WTC11 (cell line): ENCODE results near the gene DNAJC17. TPM values are rescaled to one million over a fixed set of nuclear protein-coding genes. Genes with fewer than 3 reads are reported as not detected.

Source experiments
- ATAC-seq: fragments of 200-7000 bp; cut with Tn5 transposase; 2 replicates; pipeline ENCODE4 v1.10.0; 2021; ENCODE audit warnings: mild to moderate bottlenecking, moderate library complexity
- CTCF ChIA-PET: fragments of 300-600 bp; sonication (Branson Sonifier 250); formaldehyde crosslinking; loops from one replicate; lab custom pipeline; 2021; ENCODE audit warnings: antibody characterized with exemption; lab: Charles Lee
- POLR2A ChIA-PET: fragments of 350-600 bp; sonication (Branson Sonifier 250); formaldehyde crosslinking; loops from one replicate; lab custom pipeline; 2021; ENCODE audit warnings: antibody characterized with exemption; lab: Charles Lee
- DNase-seq: peaks from one replicate; pipeline ENCODE4 v3.0.0; 2021; ENCODE audit warnings: low spot score
- H3K27ac Mint-ChIP-seq: 2 replicates; pipeline ENCODE4 v1.8.0; 2021; ENCODE audit warnings: mixed read lengths
- H3K27me3 Mint-ChIP-seq: 2 replicates; pipeline ENCODE4 v1.8.0; 2021; ENCODE audit warnings: low read depth, mild to moderate bottlenecking, moderate library complexity, mixed read lengths
- H3K36me3 Mint-ChIP-seq: 2 replicates; pipeline ENCODE4 v1.8.0; 2021; ENCODE audit warnings: mixed read lengths
- H3K4me1 Mint-ChIP-seq: 2 replicates; pipeline ENCODE4 v1.8.0; 2022; ENCODE audit warnings: mixed read lengths
- H3K4me3 Mint-ChIP-seq: 2 replicates; pipeline ENCODE4 v1.8.0; 2021; ENCODE audit warnings: mild to moderate bottlenecking, moderate library complexity, mixed read lengths
- H3K9me3 Mint-ChIP-seq: 2 replicates; pipeline ENCODE4 v1.8.0; 2021; ENCODE audit warnings: mixed read lengths
- ATF2 ChIP-seq: sonication (generic); formaldehyde crosslinking; IDR thresholded peaks from 2 replicates; pipeline ENCODE4 v1.8.1; 2022; ENCODE audit warnings: low read depth, missing genetic modification reagents, borderline replicate concordance
- CBFB ChIP-seq: sonication (generic); formaldehyde crosslinking; IDR thresholded peaks from 2 replicates; pipeline ENCODE4 v1.8.1; 2022; ENCODE audit warnings: mild to moderate bottlenecking, low read depth, missing genetic modification reagents
- CDX4 ChIP-seq: fragments of 250-450 bp; sonication (Bioruptor Pico); IDR thresholded peaks from 2 replicates; pipeline ENCODE4 v1.9.0; 2021; ENCODE audit warnings: moderate library complexity, mild to moderate bottlenecking, inconsistent platforms, borderline replicate concordance
- FOXK1 ChIP-seq: sonication (generic); formaldehyde crosslinking; IDR thresholded peaks from 2 replicates; pipeline ENCODE4 v1.8.0; 2022; ENCODE audit warnings: mild to moderate bottlenecking, moderate library complexity, missing genetic modification reagents
- FOXP1 ChIP-seq: sonication (generic); formaldehyde crosslinking; IDR thresholded peaks from 2 replicates; pipeline ENCODE4 v1.8.0; 2022; ENCODE audit warnings: missing genetic modification reagents, mild to moderate bottlenecking, moderate library complexity, borderline replicate concordance
- GABPB1 ChIP-seq: sonication (generic); formaldehyde crosslinking; IDR thresholded peaks from 2 replicates; pipeline ENCODE4 v1.8.1; 2023; ENCODE audit warnings: mild to moderate bottlenecking, missing genetic modification reagents
- IRF2 ChIP-seq: sonication (generic); formaldehyde crosslinking; IDR thresholded peaks from 2 replicates; pipeline ENCODE4 v1.8.0; 2022; ENCODE audit warnings: low read depth, missing genetic modification reagents, borderline replicate concordance
- JAZF1 ChIP-seq: fragments of 250-450 bp; sonication (Bioruptor Pico); IDR thresholded peaks from 2 replicates; pipeline ENCODE4 v1.9.0; 2021; ENCODE audit warnings: moderate library complexity, mild to moderate bottlenecking, inconsistent platforms
- KAT7 ChIP-seq: sonication (generic); formaldehyde crosslinking; IDR thresholded peaks from 2 replicates; pipeline ENCODE4 v1.8.1; 2023; ENCODE audit warnings: missing genetic modification reagents, mild to moderate bottlenecking, borderline replicate concordance
- MYBL2 ChIP-seq: sonication (generic); formaldehyde crosslinking; IDR thresholded peaks from 2 replicates; pipeline ENCODE4 v1.8.1; 2023; ENCODE audit warnings: mild to moderate bottlenecking, moderate library complexity, missing genetic modification reagents
- NFE2L1 ChIP-seq: sonication (generic); formaldehyde crosslinking; IDR thresholded peaks from 2 replicates; pipeline ENCODE4 v1.8.1; 2023; ENCODE audit warnings: missing genetic modification reagents
- NR3C1 ChIP-seq: sonication (generic); formaldehyde crosslinking; conservative IDR thresholded peaks from 2 replicates; pipeline ENCODE4 v1.8.1; 2023; ENCODE audit warnings: low read depth, mild to moderate bottlenecking, missing genetic modification reagents
- SMAD4 ChIP-seq: sonication (generic); formaldehyde crosslinking; IDR thresholded peaks from 2 replicates; pipeline ENCODE4 v1.8.0; 2022; ENCODE audit warnings: mild to moderate bottlenecking, missing genetic modification reagents
- STAT6 ChIP-seq: sonication (generic); formaldehyde crosslinking; conservative IDR thresholded peaks from 2 replicates; pipeline ENCODE4 v1.8.1; 2023; ENCODE audit warnings: mild to moderate bottlenecking, low read depth, missing genetic modification reagents, moderate library complexity
- TCF7 ChIP-seq: sonication (generic); formaldehyde crosslinking; IDR thresholded peaks from 2 replicates; pipeline ENCODE4 v1.8.0; 2022; ENCODE audit warnings: mild to moderate bottlenecking, low read depth, missing genetic modification reagents, moderate library complexity
- ZBTB21 ChIP-seq: sonication (generic); formaldehyde crosslinking; IDR thresholded peaks from 2 replicates; pipeline ENCODE4 v1.8.1; 2023; ENCODE audit warnings: mild to moderate bottlenecking, missing genetic modification reagents, borderline replicate concordance
- ZBTB43 ChIP-seq: sonication (generic); formaldehyde crosslinking; IDR thresholded peaks from 2 replicates; pipeline ENCODE4 v1.8.1; 2023; ENCODE audit warnings: mild to moderate bottlenecking, missing genetic modification reagents
- ZNF232 ChIP-seq: sonication (generic); formaldehyde crosslinking; IDR thresholded peaks from 2 replicates; pipeline ENCODE4 v1.8.0; 2022; ENCODE audit warnings: mild to moderate bottlenecking, missing genetic modification reagents
- total RNA-seq: library from RNA; stranded (reverse); gene quantifications from 3 replicates; pipeline ENCODE4 v1.2.3, GENCODE V29; 2021
- TF ChIP-seq, protein P1 (sequence below): sonication (generic); formaldehyde crosslinking; IDR thresholded peaks from 2 replicates; pipeline ENCODE4 v1.8.1; 2023; ENCODE audit warnings: mild to moderate bottlenecking, missing genetic modification reagents, moderate library complexity
- TF ChIP-seq, protein P2 (sequence below): sonication (generic); formaldehyde crosslinking; conservative IDR thresholded peaks from 2 replicates; pipeline ENCODE4 v1.8.1; 2022; ENCODE audit warnings: mild to moderate bottlenecking, missing genetic modification reagents

DNAJC17 gene
- total RNA-seq, 1 experiment from 2014 or later: 49.8 TPM

- Mint-ChIP-seq H3K4me1 (peaks cover 31% of the 10 kb centered on the region), H3K27me3 (peaks cover 4% of the 10 kb centered on the region), H3K4me3 (no peak overlapping the region), H3K9me3 (no peaks in the 10 kb centered on the region)
- DNase-seq: no peak
- ChIA-PET POLR2A (interaction anchor here (0.5 to 1.2 kb wide), 2 partner anchors 9 to 20 kb away, joined by 3 to 4 read pairs; no protein-coding TSS in a partner anchor), CTCF (interaction anchor here (0.5 to 7.8 kb wide), 9 partner anchors 15 to 163 kb away, joined by 3 to 60 read pairs (median 4); partner anchors contain the start of gene VPS18)
- TF ChIP-seq KAT7 (CRISPR knock-in tag) (no peak), CBFB (CRISPR knock-in tag) (no peak), ZBTB21 (CRISPR knock-in tag) (no peak), IRF2 (CRISPR knock-in tag) (no peak), ZNF232 (CRISPR knock-in tag) (no peak), JAZF1 (CRISPR knock-in tag) (no peak), TCF7 (CRISPR knock-in tag) (no peak), STAT6 (CRISPR knock-in tag) (no peak), FOXK1 (no peak), ZBTB43 (CRISPR knock-in tag) (no peak), GABPB1 (no peak), SMAD4 (no peak), ATF2 (CRISPR knock-in tag) (no peak), CDX4 (CRISPR knock-in tag) (no peak), NFE2L1 (no peak), FOXP1 (no peak), MYBL2 (CRISPR knock-in tag) (no peak), NR3C1 (no peak)
- TF ChIP-seq, protein P1, sequence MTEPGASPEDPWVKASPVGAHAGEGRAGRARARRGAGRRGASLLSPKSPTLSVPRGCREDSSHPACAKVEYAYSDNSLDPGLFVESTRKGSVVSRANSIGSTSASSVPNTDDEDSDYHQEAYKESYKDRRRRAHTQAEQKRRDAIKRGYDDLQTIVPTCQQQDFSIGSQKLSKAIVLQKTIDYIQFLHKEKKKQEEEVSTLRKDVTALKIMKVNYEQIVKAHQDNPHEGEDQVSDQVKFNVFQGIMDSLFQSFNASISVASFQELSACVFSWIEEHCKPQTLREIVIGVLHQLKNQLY (CRISPR knock-in tag): no peak
- TF ChIP-seq, protein P2, sequence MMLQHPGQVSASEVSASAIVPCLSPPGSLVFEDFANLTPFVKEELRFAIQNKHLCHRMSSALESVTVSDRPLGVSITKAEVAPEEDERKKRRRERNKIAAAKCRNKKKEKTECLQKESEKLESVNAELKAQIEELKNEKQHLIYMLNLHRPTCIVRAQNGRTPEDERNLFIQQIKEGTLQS (CRISPR knock-in tag): no peak
- TF ChIP-seq, all 79 proteins: peak for 0
- no peak for ATAC-seq
- H3K27ac Mint-ChIP-seq: no peak overlapping the region
- H3K36me3 Mint-ChIP-seq: no peaks in the 10 kb centered on the region; the same call in 1 of the 2 replicates
Measured at GRCh38 chr15:40767838-40768500, 39.3 kb downstream of the DNAJC17 start.
